T-helper 1 cell (primary cell): ENCODE data around the gene LDHD.
"Not testable (repeated sequence)": the region's sequence is repeated elsewhere in the genome, so short reads cannot be mapped to it uniquely, and the experiment has no call there.

Source experiments
- DNase-seq, 5 donors: peaks; one replicate each; pipeline ENCODE4 v3.0.0-alpha.2; 2012 to 2020
- total RNA-seq, 4 donors: gene quantifications; one replicate each; lab custom pipeline; 2026; lab: John Stamatoyannopoulos, UW

Gene LDHD
- total RNA-seq = 0 to 0.15 (median 0.06) reads per million in 4 donors

DNA sequence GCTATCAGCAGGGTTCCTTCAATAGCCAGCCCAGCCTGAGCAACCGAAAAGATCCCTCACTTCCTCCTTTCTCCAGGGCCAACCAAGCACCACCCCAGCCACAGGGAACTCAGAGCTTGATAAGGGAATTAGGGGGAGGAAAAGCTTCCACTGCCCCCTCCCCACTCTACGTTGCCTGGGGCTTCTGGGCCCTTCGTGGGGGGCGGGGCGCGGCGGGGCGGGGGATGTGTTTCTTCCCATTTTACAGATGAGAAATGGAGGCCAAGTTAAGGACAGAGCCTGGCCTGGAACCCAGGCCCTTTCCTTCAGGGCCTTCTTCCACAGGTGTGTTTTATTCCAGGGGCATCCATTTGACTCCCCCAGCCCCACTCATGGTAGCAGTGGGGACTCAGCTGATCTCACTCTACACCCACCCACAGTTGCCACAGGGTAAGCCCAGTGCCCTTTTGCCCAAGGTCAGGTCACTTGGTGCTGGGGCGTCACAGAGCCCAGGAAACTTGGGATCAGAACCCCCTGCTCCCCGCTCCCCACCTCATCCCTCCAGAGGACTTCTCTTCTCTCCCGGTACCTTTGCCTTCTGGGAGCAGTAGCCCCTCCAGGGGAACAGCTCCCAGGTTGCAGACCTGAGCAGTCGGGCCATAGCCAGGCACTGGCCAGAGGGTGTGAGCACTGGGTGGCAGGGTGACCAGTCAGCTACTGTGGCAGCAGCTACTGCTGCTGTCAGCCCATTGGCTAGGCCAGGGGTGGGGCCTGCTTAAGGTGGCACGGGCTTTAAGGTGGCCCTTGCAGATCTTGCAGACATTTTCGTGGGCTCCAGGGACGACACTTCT, at the start of gene LDHD:
TSS of gene LDHD (minus strand) at position 700 of the 830 bp plus-strand sequence. CDS start at position 640, 60 bp downstream.
- no peak for DNase-seq

DNA sequence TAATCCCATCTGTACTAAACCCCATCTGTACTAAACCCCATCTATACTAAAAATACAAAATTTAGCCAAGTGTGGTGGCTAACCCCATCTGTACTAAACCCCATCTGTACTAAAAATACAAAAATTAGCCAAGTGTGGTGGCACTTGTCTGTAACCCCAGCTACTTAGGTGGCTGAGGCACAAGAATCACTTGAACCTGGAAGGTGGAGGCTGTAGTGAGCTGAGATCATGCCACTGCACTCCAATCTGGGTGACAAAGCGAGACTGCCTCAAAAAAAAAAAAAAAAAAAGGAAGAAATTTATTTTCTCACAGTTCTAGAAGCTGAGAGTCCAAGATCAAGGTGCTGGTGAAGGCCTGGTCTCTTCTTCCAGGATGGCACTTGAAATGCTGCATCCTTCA, 43.8 kb upstream of the LDHD start:
- DNase-seq = no peak

DNA sequence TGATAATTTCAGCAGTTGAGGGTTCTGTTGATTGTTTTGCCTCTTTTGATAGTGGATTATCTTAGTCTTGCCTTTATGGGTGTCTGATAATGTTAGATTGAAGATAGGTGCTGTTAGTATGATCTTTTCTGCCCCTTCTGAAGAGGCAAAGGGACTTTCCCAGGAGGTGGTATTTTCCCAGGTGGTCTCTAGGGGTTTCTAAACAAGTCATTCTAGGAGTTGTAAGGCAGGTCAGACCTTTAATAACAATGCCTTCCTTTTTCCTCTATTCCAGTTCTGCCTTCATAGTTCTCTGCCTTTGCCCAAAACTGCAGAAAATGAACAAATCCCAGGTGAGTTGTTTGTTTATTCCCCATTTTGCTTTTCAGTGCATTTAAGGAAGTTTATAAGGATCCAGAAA, 36.1 kb upstream of the LDHD start:
- DNase-seq = no peak

DNA sequence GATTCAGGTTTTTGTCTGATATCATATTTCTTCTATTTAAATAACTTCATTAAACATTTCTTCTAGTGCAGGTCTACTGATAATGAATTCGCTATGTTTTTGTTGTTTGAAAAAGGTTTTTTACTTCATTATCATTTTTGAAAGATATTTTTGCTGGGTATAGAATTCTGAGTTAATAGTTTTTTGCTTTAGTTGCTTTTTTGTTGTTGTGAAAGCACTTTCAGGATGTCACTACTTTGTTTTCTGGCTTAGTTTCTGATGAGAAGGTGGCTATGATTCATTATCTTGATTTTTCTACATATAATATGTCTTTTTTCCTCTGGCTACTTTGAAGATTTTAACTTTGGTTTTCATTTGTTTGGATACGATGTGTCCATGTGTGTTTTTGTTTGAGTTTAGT, 35.2 kb upstream of the LDHD start:
- DNase-seq = no peak

DNA sequence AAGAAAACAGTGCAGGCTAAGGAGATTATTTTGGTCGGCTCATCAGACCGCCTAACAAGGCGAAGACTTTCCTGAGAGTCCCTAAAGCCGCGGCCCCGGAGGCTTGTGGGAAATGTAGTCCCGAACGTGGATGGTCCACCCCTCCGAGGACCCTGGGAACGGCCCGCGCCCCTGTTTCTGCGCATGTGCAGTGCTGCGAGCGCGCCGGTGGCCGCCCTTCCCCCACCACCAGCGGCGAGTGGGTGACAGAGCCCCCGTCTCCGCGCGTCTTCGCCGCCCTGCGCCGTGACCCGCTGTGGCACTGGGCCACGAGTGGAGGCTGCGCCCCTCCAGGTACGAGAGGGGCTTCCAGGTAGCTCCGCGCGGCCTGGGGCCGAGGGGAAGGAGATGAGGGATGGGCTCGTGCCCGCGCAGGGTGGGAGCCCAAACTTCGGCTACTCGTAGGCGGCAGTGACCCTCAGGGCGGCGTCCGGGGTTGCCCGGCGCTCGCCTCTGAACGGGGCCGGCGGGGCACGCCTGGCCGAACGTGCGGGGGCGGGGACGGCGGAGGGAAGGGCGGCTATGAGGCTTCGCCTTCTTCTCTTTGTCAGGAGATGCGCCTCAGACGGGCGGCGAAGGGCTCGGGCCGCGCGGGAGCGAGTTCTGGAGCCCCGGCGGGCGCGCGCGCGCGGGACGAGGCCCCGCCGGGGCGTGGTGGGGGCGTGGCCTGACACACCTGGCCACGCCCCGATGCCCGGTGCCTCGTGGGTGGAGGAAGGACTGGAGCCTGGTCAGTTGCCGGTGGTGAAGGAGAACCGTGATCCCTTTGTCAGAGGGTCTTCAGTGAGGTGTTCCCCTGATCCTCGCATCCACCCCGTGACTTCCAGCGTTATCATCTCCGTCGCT, 32.0 kb upstream of the LDHD start, which contains the start of gene ZFP1:
TSS of gene ZFP1 (plus strand) at position 214 of the 885 bp plus-strand sequence. CDS start 4,428 bp downstream, outside the sequence.
- DNase-seq = peak; percentile 89 to 93 (median 92)

DNA sequence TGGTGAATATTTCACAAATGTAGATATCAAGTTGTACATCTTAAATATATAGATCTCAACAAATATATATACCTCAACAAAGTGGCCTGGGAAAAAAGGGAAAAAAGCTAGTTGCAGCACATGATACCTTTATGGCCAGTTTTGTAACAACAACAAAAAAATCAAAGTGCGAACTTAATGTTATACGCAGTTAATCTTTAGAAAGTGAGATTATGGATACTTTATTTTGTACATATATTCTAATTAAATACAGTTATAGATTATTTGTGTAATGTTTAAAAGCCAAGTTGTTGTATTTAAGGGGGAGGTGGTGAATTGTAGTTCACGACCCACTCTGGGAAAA, 31.4 kb upstream of the LDHD start:
- no peak for DNase-seq

DNA sequence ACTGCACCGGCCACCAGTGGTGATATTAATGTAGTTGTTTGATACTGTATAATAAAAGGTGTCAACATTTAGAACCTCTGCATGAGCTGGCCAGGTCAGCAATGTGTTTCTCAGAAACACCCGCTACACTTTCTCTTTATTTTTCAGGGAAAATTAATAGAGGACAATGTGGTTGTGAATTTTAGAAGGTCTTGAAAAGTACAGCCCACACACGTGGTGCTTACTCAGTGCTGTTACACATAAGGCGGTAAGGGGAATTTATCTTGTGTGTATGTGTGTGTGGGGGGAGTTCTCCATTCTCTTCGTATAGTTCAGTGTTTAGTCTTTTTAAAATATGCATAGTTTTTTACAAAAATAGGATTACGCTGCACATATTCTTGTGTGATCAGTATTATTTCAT, 27.4 kb upstream of the LDHD start:
- DNase-seq = no peak

DNA sequence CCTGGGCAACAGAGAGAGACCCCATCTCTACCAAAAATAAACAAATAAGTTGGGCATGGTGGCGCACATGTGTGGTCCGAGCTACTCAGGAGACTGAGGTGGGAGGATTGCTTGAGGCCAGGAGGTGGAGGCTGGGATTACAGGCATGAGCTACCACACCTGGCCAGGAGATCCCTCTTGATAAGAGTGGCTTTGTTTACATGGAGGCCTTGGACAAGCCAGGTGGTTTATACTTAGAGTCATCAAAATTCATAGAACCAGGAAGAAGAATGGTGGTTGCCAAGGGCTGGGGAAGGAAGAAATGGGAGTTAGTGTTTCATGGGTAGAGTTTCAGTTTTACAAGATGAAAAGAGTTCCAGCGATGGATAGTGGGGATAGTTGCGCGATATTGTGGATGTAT, 22.9 kb upstream of the LDHD start:
- no peak for DNase-seq

DNA sequence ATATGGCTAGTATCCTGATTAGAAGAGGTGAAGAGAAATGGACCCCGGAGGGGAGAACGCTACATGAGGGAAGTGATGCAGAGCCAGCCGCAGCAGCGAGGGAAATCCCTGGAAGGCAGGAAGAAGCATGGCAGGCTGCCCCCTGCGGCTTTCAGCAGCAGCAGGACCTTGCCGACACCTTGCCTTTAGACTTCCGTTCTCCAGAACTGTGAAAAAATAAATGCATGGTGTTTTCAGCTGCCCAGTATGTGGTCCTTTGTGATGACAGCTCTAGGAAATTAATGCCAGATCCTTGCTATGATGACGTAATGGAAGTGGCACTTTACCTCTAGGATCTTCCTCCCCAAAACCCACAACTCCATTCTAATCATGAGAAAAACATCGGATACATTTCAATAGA, 22.1 kb upstream of the LDHD start:
- no peak for DNase-seq

DNA sequence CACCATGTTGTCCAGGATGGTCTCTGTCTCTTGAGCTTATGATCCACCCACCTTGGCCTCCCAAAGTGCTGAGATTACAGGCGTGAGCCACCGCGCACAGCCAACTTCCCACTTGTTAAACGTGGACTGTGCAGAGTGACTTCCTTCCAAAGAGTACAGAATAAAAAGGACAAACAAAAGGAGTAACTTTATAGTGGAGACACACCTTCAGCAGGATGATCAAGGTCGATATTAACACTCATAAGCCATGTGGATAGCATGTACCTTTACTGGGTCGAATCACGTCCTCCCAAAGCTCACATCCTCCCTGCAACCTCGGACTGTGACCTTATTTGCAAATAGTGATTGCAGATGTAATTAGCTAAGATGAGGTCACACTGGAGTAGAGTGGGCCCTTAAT, 21.7 kb upstream of the LDHD start:
- DNase-seq = no peak

DNA sequence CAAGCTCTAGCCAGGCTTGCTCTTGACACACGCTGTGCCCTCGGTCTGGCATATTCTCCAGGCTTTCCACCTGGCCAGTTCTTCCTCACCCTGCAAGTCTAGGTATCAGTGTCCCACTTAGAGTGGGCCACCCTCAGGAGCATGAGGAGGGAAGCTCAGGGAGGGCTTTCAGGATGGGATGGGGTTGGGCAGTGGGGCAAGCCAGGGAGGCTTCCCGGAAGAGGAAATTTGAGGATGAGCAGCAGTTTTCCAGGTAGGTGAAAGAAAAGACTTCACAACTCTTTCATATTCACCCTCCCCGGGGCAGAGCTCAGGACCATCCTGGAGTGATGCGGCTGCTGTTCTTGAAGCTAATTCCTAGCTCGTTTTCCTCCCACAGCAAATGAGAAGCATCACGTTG, 14.5 kb upstream of the LDHD start:
- no peak for DNase-seq

DNA sequence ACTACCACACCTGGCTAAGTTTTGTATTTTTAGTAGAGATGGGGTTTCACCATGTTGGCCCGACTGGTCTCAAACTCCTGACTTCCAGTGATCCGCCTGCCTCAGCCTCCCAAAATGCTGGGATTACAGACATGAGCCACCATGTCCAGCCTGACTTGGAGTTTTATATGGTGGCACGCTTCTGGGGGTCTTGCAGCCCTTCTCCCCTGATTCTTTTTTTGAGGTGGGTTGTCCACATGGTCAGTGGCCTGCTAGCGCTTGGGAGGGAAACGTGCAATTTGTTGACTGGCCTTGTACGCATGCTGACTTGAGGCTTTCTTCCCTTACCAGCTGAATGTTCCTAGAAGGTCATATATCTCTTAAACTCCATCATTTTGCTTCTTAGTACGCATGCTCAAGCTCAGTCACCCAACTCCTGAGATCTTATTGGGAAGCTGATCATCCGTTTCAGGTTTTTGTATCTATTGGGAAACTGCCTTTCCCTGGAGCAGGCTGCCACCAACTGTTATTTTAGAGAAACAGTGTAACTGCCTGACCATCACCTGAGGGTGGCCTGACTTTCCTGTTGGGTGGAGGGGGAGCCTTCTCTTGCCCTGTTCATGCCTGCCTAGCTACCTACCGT, 13.7 kb upstream of the LDHD start:
- DNase-seq = no peak

DNA sequence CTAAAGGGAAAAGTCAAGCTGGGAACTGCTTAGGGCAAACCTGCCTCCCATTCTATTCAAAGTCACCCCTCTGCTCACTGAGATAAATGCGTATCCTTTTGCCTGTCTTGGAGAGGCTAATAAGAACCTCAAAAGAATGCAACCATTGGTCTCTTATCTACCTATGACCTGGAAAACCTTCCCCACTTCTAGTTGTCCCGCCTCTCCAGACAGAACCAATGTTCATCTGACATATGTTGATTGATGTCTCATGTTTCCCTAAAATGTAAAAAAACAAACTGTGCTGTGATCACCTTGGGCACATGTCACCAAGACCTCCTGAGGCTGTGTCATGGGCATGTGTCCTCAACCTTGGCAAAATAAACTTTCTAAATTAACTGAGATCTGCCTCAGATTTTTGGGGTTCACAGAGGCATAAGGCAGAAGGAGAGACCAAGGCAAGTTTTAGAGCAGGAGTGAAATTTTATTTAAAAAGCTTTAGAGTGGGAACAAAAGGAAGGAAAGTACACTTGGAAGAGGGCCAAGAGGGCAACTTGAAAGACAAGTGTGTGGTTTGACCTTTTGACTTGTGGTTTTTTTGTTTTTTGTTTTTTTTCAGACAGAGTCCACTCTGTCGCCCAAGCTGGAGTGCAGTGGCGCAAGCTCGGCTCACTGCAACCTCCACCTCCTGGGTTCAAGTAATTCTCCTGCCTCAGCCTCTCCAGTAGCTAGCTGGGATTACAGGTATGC, 13.0 kb upstream of the LDHD start:
- DNase-seq = not testable (repeated sequence)

DNA sequence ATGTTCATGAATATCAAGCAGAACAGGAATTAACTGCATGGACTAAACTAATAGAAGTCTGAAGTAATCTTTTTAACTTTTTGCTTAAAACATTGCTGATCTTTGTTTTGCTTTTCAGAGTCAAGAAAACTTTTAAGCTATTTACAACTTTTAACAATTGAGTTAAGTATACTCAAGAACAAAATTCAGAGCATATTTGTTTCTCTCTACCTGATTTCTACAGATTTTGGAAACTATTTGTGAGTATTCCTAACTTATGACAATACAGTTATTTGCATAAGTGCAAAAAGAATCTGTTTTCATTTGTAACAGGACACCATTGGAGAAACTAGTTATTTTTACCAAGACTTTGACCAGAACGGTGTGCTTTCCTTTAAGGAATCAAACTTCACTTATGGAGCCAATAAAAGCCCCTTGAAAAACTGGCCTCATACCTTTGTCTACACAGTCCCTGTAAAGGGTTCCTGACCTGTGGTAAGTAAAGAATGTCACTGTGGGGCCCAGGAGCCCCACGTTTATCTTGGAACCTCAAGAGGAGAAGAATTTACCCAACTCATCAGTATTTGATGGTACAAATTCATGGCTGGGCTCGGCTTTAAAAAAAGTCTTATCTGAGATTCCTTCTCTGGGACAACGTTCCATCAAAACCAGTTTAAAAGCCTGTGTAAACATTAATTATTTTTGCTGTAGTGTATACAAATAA, 11.3 kb upstream of the LDHD start:
- no peak for DNase-seq

DNA sequence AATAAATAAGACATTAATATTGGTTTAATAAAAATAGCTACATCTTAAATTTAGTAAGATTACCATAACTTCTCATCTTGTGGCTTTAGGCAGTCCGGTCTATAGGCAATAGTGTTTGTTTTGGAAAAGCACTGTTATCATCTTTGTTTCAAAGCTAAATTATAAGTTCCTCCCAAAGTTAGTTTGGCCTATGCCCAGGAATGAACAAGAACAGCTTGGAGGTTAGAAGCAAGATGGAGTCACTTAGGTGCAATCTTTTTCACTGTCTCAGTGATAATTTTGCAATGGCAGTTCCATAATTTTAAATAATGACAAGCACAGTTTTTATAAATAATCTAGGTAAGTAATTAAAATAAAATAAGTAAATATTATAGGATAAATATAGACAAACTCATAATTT, 6.0 kb upstream of the LDHD start:
- no peak for DNase-seq

DNA sequence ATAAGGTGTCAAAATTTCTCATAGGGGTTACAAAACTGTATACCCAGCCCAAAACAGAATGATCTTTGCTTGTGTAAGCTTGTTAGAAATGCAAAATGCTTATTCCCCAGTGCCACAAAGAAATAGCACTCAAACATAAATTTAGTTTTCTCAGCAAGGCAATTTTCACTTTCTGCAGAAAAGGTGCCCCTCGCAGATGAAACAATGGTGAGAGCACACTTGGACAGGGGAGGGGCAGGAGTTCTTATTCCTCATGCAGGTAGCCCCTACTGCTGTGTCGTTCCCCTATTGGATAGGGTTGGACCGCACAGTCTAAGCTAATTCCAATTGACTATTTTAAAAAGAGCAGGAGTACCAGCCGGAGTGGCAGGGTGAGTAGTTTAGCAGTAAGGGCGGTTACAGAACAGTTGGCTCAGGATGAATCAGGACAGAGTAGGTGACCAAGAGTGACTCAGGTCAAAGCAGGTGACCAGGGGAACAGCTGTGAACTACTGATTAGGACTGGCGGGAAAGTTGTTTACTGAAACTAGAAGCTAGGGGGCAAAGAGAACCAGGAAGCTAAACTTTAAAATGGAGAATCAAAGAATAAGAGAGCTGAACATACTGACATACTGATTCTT, 5.5 kb upstream of the LDHD start:
- DNase-seq = no peak

DNA sequence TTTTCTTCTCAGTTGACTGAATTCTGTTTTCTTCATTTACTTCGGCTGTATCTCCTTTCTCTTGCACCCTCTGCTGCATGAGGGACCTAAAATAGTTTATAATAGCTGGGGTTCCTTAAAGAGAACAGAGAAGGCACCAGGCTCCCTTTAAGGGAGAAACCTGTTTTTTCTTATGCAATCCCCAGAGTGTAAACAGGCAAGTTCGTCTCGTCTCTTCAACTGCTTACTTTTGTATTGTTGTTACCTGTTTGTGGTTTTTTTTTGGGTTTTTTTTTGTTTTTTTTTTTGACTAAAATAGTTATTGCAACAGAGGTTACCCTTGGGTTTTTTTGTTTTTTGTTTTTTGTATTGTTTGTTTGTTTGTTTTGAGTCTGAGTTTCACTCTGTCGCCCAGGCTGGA, 3.7 kb upstream of the LDHD start:
- no peak for DNase-seq

DNA sequence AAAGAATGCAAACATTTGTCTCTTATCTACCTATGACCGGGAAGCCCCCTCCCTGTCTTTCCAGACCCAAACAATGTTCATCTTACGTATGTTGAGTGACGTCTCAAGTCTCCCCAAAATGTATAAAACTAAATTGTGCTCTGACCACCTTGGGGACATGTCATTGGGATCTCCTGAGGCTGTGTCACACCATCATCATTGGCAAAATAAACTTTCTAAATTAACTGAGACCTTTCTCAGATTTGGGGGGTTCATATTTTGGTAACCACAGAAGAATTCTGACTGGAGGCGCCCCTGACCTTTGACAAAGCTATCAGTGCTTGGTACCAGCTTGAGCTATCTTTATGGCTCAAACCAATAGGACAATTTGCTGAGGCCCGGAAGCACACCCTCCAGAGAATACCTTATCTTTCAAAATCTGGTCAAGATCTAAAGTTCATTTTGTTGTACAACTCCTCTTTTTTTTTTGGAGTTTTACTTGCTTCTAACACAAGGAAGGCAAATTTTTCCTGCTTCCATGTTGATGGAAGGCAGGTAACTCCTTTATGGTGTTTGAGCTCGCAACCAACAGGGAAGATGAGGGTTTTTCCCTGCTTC, 2.5 kb upstream of the LDHD start:
- DNase-seq = no peak

DNA sequence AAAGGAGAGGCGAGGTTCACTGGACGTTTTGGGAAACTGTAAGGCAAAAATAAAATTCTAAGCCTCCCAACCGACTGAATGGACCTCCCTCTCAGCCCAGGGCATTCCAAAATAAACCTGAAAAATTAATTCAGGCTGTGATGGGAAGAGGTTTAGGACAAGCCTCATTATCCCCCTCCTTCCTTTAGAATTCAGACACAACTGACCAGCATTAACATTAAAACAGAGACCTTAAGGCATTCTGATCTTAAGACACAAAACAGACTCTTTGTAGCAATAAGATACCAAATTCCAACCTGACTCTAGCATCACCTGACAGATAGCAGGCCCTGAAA, 298 bp upstream of the LDHD start:
- DNase-seq = no peak

DNA sequence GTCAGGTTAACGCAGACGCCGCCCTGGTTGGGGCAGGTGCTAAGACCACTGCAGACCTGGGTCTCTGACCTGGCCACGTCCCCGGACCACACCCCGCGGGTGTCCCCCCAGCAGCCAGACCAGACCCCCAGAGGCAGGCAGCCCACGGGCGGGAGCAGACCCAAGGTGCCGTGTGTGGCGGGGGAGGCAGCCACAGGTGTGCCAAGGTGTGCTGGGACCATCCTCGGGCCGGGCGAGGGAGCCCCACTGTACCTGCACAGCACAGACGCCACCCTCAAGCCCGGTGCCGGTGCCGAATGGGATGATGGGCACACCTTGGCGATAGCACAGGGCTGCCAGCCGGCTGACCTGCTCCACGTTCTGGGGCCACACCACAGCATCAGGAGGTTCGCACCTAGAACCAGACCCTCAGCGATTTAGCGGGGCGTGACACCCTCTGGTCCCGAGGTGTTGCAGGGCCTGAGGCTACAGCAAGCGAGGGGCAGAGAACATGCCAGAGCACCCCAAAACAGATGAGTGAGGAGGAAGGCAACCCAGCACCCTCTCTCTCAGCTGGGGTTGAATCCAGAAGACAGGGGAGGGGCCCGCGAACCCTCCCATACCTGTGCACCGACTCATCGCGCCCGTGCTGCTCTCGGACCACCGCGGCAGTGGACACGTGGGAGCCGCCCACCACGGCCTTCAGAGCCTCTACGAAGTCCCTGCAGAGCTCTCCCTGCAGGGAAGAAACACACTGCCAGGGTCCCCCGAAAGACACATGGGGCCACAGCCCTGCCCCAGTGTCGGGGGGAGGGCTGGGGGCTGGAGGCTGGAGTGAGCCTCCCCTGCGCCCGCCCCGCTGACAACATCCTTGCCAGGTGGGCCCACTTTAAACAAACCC, 1.4 kb downstream of the LDHD start:
- no peak for DNase-seq
